GM18858 (cell line): ENCODE results near the gene NMRK2.
"Not testable (repeated sequence)": the region's sequence is repeated elsewhere in the genome, so short reads cannot be mapped to it uniquely, and the experiment has no call there.

Experiments used
- ATAC-seq: cut with Tn5 transposase; IDR thresholded peaks from one replicate; pipeline ENCODE4 v1.9.1; 2021; ENCODE audit not compliant: unreplicated experiment

NMRK2 gene

DNA sequence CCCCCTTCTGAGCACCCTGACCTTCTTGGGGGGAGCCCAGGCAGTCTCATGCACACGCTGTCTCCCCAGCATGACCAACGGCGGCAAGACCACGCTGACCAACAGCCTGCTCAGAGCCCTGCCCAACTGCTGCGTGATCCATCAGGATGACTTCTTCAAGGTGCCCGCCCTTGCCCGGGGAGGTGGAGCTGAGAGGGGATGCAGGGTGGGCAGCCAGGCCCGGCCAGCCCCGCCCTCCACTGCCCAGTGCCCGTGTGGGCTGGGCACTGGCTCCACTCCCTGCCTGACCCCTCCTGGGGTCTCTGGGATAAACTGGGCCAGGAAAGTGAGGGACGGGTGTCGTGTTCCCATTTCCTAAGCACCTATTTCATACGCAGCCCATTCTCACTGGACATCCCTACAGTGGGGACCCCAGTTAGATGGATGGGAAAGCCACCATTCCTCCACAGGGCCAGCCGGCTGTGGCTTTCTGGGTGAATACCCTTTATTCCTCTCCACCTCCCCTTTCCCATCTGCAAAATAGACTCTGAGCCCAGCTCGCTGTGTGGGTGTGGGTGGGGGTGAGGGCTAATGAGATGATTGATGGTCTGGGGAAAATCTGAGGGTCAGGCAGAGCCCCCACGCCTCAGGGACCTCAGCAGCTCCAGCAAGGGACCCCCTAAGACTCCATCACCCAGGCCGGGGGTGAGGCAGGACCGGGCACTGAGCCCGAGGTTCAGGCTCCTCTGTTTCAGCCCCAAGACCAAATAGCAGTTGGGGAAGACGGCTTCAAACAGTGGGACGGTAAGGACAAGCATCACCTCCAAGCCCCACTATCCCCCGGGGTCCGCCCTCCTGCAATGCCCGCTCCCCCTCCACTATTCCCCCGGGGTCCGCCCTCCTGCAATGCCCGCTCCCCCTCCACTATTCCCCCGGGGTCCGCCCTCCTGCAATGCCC lies 3.9 kb downstream of the NMRK2 start:
- no peak for ATAC-seq

DNA sequence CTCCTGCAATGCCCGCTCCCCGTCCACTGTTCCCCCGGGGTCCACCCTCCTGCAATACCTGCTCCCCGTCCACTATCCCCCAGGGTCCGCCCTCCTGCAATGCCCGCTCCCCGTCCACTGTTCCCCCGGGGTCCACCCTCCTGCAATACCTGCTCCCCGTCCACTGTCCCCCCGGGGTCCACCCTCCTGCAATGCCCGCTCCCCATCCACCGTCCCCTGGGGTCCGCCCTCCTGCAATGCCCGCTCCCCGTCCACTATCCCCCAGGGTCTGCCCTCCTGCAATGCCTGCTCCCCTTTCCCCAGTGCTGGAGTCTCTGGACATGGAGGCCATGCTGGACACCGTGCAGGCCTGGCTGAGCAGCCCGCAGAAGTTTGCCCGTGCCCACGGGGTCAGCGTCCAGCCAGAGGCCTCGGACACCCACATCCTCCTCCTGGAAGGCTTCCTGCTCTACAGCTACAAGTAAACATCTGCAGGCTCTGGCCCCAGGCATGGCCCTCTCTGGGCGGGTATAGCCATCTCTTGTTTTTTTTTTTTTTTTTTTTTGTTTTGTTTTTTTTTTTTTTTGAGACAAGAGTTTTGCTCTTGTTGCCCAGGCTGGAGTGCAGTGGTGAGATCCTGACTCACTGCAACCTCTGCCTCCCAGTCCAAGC lies 5.6 kb downstream of the NMRK2 start:
- not testable (repeated sequence) for ATAC-seq

DNA sequence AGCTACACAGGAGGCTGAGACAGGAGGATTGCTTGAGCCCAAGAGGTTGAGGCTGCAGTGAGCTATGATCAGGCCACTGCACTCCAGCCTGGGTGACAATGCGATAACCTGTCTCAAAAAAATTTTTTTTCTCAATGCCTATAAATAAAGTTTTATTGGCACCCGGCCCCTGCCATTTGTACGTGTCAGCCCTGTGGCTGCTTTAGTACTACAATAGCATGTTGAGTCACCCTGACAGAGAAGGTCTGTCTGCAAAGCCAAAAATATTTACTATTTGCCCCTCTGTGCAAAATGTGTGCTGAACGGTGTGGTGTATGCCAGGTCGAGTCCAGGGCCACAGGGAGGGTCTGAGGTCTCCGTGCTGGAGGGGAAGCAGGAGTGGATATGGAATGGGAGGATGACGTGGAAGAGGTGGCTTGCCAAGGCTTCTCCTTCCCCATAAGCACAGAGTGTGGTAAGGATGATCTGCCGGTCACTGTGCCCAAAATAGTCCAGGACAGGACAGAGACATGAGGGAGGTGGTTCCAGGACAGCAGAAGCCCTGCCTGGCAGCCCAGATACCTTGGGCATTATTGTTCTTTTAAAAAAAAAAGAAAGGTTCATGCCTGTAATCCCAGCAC lies 10.0 kb downstream of the NMRK2 start:
- ATAC-seq: no peak

DNA sequence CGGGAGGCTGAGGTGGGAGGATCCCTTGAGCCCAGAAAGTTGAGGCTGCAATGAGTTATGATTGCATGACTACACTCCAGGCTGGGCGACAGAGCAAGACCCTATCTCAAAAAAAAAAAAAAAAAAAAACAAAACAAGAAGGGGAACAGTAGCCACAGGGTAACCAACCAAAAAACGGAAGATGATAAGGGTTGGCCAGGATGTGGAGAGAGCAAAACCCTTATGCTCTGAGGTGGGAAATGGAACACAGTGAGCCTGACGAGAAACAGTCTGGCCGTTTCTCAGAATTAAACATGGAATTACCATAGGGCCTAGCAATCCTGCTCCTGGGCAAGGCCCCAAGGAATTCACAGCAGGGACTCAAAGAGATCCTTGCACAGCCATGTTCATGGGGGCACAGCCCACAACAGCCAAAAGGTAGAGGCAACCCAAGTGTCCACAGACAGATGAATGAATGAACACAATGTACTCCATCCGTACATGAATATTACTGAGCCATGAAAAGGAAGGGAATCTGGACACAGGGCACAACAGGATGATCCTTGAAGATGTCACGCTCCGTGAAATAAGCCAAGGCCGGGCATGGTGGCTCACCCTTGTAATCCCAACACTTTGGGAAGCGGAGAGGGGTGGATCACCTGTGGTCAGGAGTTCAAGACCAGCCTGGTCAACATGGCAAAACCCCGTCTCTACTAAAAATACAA lies 11.3 kb downstream of the NMRK2 start:
- ATAC-seq: no peak

DNA sequence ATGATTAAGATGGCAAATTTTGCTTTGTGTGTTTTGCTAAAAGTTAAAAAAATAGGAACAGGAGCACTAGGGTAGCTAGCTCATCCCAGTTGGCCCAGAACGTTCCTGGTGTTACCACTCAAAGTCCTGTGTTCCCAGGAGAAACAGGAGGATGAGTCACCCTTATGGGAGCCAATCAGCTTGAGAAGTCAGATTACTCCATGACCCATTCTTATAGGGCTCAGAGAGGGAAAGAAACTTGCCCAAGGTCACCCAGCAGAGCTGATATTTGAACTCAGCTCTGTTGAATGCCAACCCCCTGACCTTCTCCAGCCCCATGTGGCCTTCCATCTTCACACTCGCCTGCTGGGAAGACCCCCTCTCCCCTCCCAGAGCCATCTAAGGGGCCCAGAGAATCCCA lies 13.0 kb downstream of the NMRK2 start:
- ATAC-seq: no peak

DNA sequence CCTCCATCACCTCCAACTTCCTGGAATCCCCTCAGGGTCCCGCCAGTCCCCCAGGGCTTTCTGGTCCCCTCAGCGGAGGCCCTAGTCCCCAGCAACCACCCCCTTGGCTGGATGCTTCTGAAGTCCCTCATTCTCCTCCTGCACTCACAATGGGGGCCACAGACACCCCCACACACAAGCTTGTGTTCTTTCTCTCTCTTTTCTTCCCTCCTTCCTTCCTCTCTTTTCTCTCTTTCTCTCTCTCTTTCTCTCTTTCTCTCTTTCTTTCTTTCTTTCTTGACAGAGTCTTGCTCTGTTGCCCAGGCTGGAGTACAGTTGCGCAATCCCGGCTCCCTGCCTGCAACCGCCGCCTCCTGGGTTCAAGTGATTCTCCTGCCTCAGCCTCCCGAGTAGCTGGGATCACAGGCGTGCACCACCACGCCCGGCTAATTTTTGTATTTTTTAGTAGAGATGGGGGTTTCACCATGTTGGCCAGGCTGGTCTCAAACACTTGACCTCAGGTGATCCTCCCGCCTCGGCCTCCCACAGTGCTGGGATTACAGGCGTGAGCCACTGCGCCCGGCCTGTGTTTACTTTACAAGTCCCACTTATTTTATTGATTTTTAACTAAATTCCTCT lies 14.6 kb downstream of the NMRK2 start:
- ATAC-seq: not testable (repeated sequence)

DNA sequence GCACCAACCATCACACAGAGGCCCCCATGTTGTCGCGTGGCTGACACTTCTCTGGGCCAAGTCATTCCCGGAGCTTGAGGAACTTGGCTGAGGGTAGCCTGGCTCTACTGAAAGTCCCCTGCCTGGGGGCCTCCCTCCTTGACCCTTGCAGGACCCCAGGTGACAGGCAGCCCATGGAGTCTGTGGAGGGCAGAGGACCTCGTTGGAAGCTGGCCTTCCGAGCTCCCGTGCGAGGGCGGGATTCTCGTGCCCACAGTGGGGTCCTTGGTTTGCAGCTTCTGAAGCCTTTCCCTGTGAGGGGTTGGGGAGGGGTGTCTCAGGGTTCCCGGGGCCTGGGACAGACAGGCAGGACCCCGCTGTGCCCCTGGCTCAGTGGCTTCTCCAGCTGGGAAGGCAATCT lies 16.4 kb downstream of the NMRK2 start:
- ATAC-seq: no peak

DNA sequence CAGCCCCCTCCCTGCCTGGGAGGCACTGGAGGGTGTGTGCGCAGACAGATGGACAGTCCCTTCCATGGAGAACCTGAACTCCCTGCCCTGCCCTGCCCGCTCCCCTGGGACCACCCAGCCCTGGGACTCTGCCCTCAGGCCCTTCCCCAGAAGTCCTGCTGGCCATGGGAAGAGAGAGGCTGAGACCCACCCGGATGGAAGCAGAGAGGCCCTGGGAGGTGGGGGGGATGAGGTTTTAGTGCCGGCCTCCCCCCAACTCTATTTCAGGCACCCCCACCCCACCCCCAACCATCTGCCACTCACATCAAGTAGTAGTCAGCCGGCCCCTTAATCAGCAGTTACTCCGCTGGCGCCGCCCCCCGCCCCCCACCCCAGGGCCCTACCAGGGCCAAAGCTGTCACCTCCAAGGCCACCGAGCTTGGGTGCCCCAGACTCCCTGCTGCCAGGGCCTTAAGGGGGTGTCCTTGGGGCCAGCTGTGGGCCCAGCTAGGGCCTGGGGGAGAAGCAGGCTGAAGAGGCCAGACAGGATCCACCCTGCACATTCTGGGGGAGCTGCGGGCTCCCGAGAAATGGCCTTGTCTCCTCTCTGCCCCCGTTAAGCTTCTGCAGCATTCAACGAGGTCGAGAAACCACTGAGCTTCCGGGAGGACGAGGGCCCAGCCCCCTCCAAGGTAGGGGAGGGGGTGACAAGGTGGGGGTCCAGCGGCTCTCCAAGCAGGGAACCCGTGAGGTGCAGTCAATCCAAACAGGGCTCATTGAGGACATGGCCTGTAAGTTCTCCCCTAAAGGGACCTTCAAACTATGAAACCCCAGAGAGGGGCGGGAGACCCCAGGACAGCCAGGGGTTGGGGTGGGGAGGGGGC lies 17.4 kb downstream of the NMRK2 start:
- no peak for ATAC-seq

DNA sequence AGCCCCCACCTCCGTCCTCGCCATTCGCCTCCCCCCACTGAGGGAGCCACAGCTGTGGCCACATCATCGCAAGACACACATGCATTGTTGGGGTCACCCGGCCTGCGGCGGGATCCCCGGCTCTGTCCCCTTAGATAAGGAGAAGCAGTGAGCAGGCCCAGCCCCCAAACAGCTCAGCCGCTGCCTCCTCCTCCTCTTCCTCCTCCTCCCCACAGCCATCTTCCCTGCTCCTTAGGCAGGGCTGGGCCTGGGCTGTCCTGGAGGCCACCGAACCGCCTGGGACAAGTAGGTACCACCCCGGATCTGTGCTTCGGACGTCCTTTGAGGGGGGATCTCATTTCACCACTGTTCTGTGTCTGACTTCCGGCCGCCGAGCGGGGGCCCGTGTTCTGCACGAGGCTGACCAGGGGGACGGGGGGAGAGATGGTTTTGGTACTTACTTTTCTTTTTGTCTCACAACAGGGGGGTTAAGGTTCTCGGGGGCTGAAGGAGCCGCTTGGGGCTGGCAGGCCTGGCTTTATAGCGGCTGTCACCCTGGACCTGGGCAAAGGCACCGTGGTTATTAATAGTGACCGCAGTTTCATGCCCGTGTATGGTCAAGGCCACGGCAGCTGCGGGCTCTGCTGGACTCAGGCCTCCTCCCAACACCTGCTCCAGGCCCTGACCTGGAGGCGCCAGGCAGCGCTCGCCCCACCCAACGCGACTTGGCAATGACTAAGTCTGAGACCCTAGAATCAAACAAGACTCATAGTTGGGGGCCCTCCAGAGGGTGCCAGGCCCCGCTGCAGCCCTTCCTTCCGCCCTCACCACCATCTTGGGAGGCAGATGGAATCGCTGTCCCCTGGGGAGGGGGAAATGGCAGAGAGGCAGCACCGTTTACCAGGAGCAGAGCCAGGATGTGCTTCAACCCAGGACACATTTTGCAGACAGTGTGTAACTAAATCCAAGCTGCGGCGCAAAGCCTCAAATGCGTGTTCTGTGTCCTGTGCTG lies 18.3 kb downstream of the NMRK2 start:
- ATAC-seq: no peak

DNA sequence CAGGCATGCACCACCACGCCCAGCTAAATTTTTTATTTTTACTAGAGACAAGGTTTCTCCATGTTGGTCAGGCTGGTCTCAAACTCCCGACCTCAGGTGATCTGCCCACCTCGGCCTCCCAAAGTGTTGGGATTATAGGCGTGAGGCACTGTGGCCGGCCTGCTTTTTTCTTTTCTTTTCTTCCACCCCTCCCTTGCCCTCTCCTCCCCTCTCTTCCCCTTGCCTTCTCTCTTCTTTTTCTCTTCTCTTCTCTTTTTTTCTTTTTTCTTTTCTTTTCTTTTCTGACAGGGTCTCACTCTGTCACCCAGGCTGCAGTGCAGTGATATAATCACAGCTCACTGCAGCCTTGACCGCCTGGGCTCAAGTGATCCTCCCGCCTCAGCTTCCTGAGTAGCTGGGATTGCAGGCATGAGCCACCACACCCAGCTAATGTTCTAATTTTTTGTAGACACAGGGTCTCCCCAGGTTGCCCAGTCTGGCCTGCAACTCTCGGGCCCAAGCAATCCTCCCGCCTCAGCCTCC lies 19.9 kb downstream of the NMRK2 start:
- not testable (repeated sequence) for ATAC-seq

DNA sequence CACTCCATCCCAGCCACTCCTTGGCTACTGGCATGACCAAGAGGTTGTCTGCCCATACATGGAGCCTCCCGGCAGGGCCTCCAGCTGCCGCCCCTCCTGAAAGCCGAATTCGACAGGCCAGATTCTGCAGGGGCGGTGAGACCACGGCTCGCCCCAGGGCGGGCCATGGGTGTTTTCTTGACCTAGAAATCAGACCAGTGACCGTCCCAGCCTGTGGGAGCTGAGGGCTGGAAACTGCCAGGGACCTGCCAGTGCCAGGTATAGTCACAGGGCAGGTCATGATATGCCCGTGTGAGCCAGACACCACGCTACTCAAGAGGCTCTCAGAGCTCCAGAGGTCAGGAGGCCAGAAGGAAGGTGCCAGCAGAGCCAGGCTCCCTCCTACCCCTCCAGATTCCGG lies 21.2 kb downstream of the NMRK2 start:
- ATAC-seq: no peak

DNA sequence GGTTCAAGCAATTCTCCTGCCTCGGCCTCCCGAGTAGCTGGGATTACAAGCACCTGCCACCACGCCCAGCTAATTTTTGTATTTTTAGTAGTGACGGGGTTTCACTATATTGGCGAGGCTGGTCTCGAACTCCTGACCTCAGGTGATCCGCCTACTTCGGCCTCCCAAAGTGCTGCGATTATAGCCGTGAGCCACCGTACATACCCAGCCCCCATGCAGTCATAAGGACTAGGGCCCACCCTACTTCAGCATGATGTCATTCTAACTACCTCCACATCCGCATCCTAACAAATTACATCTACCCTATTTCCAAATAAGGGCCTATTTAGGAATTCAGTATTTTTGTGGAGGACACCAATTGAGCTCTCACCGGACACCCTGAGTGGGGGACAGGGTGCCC lies 22.4 kb downstream of the NMRK2 start:
- ATAC-seq: not testable (repeated sequence)

DNA sequence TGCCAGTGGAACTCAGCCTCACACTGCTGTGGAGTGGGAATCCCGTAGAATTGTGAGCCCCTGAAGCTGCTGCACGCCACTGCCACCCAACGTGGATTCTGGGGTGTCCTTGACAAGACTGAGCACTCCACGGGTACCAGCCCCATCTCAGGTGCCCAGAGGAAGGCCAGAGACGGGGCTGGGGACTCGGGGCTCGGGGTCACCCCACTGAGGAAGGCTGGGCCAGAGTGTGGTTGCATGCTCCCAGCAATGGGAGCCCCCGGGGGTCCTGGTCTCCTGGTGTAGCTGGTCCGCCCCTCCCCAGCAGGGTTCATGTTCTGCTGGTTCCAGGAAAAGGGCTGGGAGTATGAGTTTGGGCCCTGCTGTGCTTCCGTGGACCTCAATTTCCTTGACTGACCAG lies 22.8 kb downstream of the NMRK2 start:
- no peak for ATAC-seq

DNA sequence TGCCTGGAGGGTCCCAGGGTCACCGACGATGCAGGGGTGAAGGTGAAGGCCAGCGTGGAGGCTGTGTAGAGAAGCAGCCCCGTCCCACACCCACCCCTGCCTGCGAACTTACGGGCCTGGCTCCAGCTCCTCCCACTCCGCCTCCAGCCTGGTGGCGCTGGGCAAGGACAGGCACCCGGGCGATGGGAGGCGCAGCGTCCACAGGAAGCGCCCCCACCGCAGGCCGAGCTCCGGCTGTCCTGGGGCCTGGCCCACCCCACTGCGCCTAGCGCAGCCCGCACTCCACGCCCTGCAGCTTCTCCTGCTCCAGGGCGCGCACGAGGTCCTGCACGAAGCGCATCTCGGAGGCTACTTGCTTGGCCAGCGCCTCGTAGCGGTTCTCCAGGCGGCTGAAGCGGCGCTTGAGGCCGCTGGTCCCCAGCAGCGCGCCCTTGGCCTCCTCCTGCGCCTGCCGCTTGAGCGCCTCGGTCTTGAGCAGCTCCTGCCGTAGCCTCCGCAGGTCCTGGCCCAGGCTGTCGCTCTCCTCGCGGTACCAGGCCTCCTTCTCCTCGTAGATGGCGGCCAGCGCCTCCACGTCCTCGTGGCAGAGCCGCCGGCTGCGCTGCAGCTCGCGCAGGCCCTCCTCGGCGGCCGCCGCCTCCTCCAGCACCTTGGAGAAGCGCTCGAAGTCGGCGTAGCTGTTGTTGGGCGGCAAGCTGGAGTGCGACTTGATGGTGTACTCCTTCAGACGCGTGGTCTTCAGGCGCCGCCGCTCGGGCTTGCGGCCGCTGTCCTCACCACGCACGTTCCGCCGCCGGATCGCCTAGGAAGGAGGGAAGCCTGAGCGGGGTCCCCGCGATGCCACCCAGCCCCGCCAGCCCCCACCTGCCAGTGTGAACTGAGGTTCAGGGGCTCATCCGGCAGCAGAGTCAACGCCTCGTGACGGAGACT lies 26.2 kb downstream of the NMRK2 start:
- no peak for ATAC-seq

DNA sequence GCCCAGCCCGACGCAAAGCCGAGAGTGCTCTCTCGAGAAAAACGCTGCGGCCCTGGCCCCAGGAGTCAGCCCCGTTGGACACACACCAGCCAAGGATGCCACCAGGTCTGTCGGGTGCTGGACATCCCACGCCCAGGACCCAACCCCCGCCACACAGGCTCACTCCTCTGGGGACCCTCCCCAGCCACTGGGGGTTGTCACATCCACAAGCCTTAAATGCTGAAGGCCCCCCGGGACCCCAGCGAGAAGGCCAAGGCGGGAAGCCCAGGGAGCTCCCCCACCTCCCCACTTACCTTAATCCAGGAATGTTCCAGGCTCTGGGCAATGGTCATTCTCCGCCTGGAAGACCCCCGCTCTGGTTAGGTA lies 26.9 kb downstream of the NMRK2 start:
- no peak for ATAC-seq

DNA sequence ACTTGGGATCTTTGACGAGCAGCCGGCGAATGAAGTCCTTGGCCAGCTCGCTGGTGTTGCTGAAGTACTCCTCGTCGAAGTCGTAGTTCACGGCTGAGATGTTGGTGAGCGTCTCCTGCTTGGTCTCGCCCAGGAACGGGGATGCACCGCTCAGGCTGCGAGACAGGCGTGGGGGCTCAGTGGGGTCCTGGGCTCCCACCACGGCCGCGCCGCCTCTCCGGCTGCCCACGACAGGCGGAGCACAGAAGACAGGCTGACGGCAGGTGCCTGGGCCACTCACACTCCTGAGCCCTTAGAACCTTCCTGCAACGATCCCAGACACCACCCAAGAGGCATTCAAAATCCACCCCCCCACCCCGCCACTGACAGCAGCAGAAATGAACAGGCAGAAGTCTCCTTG lies 28.1 kb downstream of the NMRK2 start:
- ATAC-seq: no peak

DNA sequence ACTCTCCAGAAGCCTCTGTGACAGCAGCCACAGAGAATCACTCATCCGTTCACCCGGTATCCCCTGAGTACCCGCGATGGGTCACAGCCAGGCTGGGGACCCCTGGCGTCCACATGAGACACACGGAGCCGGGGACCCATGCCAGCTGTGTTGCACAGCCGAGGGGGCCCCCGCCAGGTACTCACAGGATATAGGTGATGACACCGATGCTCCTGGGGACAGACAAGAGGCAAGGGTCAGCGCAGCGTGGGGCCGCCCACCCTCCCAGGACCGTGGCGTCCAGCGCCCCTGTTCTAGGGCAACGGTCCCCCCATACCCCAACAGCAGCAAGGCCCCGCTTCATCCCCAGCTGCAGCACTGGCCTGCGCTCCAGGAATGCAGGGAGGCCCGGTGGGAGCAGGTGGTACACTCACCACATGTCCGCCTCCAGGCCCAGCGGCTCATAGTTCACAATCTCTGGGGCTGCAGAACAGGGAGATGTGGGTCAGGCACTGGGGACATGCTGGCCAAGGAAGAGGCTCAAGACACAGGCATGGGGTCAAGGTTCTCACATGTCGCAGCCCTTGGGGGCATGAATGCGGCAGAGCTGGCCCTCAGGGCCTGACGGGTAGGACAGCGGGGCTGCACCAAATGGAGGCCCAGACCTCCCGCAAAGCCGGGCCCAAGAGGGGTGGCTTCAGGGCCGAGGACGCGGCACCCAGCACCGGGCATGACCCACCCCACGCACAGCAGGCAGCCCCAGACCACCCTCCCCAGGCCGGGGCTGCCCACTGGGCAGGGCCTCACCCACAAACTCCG lies 30.8 kb downstream of the NMRK2 start:
- ATAC-seq: no peak
